ENCODE data around the gene P4HTM.
A peak's percentile ranks its signal among the peaks of the same experiment; 100 is the strongest.

Gene P4HTM

DNA sequence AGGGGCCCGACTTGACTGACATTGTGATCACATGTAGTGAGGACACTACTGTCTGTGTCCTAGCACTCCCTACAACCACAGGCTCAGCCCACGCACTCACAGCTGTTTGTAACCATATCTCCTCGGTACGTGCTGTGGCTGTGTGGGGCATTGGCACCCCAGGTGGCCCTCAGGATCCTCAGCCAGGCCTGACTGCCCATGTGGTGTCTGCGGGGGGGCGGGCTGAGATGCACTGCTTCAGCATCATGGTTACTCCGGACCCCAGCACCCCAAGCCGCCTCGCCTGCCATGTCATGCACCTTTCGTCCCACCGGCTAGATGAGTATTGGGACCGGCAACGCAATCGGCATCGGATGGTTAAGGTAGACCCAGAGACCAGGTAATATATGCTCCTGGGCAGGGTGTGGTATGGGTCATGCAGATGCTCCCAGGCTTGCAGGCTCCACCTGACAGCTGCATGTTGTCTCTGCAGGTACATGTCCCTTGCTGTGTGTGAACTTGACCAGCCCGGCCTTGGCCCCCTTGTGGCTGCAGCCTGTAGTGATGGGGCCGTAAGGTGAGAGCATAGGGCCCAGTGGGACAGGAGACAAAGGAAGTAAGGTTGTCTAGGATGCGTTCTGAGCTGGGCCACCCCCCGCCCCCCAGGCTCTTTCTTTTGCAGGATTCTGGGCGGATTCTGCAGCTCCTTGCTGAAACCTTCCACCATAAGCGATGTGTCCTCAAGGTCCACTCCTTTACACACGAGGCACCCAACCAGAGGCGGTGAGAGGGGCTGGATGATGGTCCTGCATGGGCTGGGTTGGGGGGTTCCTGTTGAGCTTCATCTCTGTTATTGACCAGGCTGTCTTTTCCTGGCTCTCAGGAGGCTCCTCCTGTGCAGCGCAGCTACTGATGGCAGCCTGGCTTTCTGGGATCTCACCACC, 24.0 kb downstream of the P4HTM start:
- in situ Hi-C loops (cut with HindIII; ENCODE audit: low pct_ligation_motif_present, low sequenced_read_pairs) = no loop called here
- no peaks in the 10 kb centered on the region for H3K27me3 ChIP-seq (replicated peaks)
- TF ChIP-seq, protein P1, sequence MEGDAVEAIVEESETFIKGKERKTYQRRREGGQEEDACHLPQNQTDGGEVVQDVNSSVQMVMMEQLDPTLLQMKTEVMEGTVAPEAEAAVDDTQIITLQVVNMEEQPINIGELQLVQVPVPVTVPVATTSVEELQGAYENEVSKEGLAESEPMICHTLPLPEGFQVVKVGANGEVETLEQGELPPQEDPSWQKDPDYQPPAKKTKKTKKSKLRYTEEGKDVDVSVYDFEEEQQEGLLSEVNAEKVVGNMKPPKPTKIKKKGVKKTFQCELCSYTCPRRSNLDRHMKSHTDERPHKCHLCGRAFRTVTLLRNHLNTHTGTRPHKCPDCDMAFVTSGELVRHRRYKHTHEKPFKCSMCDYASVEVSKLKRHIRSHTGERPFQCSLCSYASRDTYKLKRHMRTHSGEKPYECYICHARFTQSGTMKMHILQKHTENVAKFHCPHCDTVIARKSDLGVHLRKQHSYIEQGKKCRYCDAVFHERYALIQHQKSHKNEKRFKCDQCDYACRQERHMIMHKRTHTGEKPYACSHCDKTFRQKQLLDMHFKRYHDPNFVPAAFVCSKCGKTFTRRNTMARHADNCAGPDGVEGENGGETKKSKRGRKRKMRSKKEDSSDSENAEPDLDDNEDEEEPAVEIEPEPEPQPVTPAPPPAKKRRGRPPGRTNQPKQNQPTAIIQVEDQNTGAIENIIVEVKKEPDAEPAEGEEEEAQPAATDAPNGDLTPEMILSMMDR (IDR thresholded peaks at IDR 0.05; ENCODE audit: low read depth, low read length, missing control alignments) = peak; percentile 86
- H3K27ac ChIP-seq = no peak overlapping the region
- DNase-seq = no peak
- H3K4me3 ChIP-seq (ENCODE audit: low read depth, low read length) = no peak overlapping the region
- H3K36me3 ChIP-seq (replicated peaks) = peaks cover 47% of the 10 kb centered on the region

GRCh38 chr3:49015072-49015471, 25.0 kb downstream of the P4HTM start:
- in situ Hi-C loops (cut with HindIII; ENCODE audit: low pct_ligation_motif_present, low sequenced_read_pairs) = no loop called here
- TF ChIP-seq, protein P1 (IDR thresholded peaks at IDR 0.05; ENCODE audit: low read depth, low read length, missing control alignments) = no peak
- no peak for DNase-seq
- Histone ChIP-seq H3K36me3 (replicated peaks) (peaks cover 47% of the 10 kb centered on the region), H3K27me3 (replicated peaks) (no peaks in the 10 kb centered on the region), H3K27ac (no peak overlapping the region), H3K4me3 (ENCODE audit: low read depth, low read length) (no peak overlapping the region)

DNA sequence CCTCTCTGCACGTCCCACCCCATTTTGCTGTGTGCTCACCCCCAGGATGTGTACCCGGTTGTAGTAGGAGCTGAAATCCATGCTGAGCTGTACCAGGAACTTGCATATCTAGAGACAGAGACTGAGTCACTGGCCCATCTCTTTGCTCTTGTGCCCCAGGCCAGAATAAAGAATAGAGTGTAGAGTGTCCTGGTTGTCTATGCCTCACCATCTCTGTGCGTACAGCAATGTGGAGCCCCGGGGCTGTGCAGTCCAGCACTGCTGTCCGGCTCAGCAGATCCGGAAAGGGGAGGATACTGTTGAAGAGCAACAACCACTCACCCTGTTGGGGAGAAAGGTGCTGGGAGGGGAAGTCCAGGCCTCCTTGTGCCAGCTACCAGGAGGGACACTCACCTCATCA, 25.7 kb downstream of the P4HTM start:
- Histone ChIP-seq H3K27ac (no peak overlapping the region), H3K4me3 (ENCODE audit: low read depth, low read length) (no peak overlapping the region), H3K36me3 (replicated peaks) (peaks cover 47% of the 10 kb centered on the region), H3K27me3 (replicated peaks) (no peaks in the 10 kb centered on the region)
- in situ Hi-C loops (cut with HindIII; ENCODE audit: low pct_ligation_motif_present, low sequenced_read_pairs) = no loop called here
- DNase-seq = no peak
- TF ChIP-seq, protein P1 (IDR thresholded peaks at IDR 0.05; ENCODE audit: low read depth, low read length, missing control alignments) = no peak

DNA sequence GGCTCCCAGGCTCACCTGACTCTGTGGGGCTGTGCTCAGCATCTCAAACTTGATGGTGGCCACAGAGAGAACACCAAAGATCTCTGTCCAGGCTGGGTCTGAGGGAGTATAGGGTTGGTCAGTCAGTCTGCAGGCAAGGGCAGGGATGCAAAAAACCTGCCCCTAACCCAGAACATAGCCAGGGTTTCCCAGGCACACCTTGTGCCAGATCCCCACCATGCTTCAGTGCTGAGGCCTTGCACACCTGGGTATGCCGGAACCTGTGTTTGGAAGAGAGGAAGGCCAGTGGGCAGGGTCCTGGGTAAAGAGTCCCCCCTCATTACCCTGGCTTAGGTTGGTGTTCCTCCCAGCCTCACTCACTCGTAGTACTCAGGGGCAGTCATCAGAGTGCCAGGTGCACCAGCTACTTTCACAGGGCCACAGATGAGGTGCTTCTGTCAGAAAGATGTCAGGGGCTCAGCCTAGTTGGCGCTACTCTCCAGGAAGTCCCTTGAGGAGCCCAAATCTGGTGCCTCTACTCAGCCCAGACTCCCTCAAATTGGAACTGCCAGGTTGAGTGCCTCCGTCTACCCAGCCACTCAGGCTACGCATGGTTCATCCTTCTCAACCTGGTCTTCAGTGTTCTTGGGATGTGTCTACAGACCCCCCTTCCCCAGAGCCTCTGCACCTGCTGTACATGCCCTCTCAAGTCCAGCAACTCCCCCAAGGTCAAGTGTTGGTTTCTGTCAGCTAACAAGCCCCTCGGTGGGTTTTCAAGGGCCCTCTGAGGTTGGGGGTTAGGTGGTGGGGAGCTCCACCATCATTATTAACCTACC, 26.6 kb downstream of the P4HTM start:
- Histone ChIP-seq H3K27me3 (replicated peaks) (no peaks in the 10 kb centered on the region), H3K4me3 (ENCODE audit: low read depth, low read length) (no peak overlapping the region), H3K27ac (no peak overlapping the region), H3K36me3 (replicated peaks) (peaks cover 45% of the 10 kb centered on the region)
- in situ Hi-C loops (cut with HindIII; ENCODE audit: low pct_ligation_motif_present, low sequenced_read_pairs) = no loop called here
- TF ChIP-seq, protein P1 (IDR thresholded peaks at IDR 0.05; ENCODE audit: low read depth, low read length, missing control alignments) = no peak
- no peak for DNase-seq

GRCh38 chr3:49017229-49017970, 27.4 kb downstream of the P4HTM start:
- H3K36me3 ChIP-seq (replicated peaks) = peaks cover 37% of the 10 kb centered on the region
- H3K4me3 ChIP-seq (ENCODE audit: low read depth, low read length) = peak overlapping the region; percentile 77
- H3K27me3 ChIP-seq (replicated peaks) = no peaks in the 10 kb centered on the region
- TF ChIP-seq, protein P1 (IDR thresholded peaks at IDR 0.05; ENCODE audit: low read depth, low read length, missing control alignments) = no peak
- no peak overlapping the region for H3K27ac ChIP-seq
- no peak for DNase-seq
- in situ Hi-C loops (cut with HindIII; ENCODE audit: low pct_ligation_motif_present, low sequenced_read_pairs) = no loop called here

All from brain microvascular endothelial cell (primary cell).